ENCODE measurements around the gene PBX4.
"Not testable (repeated sequence)": the region's sequence is repeated elsewhere in the genome, so short reads cannot be mapped to it uniquely, and the experiment has no call there.

Gene PBX4

GRCh38 chr19:19626516-19627472 lies 8.3 kb upstream of the PBX4 start:
- DNase-seq, result no peak

DNA sequence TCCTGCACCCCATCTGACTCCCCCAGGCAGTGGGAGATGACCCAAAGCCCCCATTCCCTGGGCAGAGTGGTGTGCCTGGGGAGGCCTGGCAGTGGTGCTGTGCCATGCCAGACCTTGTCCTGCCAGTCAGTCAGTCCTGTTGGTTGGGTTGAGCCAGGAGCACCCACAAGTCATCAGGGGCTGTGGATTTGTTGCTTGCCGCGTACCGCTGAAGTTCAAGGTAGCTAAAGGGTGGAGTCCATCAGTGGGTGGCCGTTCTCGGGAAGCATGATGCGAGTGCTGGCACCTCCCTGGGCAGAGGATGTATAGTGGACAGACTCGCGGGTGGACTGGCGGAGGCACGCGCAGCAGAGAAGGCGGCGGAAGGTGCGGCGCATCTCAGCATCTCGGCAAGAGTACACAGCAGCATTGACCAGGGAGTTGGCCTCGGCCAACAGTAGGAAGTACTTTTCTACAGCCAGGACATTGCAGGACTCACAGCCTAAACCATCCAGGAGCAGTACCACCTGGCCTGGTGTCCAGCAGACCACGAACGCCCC lies 5.6 kb upstream of the PBX4 start:
- no peak for DNase-seq

DNA sequence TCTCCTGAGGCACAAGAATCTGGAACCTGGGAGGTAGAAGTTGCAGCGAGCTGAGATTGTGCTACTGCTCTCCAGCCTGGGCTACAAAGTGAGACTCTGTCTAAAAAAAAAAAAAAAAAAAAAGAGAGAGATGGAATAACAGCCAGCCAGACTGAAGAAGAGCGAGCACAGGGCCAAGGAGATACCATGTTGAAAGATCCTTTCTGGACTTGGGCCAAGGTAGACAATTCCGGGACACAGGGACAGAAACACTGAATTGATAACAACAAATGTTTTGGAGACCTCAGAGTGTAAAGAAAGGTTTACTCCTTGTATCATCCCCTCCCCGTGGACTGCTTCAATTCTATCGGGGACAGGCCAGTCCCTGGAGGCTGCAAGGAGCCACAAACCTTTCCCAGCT lies 4.9 kb upstream of the PBX4 start:
- DNase-seq, result no peak

DNA sequence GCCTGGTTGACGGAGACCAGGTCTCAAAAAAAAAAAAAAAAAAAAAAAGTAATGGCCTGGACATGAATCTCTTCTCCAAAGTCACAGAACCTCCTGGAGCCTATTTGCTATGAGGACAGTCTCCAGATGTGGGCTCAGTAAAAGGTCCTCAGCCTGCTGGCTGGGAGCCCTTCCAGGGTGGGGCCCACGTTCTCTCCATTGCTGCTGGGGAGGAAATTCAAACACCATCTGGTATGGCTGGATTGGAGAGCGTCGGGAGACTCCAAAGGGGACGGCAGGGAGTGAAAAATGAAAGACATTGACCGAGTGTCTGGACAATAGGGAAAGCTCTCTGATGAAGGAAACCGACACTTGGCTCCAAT lies 1.3 kb upstream of the PBX4 start:
- DNase-seq, result no peak

DNA sequence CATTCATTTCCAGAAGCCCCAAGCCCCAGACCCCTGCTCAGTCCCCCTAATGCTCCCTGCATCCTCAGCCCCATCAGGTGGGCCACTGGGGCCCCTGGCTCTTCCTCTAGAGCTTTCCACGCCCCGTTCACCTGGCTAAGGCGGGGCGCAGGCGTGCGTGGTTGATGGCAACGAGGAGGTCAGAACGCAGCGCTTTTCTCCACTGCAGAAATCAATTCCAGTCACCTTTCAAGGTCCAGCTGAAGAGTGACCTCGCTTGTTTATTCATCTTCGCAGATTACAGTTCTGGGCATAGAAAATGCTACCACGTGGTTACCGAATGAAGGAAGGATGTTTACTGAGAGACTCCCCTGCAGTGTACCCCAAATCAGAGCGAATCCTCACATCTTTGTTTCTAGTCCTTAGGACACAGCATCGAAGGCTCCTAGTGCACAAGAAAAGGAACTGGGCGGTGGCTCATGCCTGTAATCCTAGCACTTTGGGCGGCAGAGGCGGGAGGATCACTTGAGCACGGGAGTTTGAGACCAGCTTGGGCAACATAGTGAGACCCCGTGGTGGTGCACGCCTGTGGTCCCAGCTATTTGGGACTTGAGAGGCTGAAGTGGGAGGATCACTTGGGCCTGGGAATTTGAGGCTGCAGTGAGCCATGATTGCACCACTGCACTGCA lies 828 bp upstream of the PBX4 start:
- DNase-seq, result no peak

DNA sequence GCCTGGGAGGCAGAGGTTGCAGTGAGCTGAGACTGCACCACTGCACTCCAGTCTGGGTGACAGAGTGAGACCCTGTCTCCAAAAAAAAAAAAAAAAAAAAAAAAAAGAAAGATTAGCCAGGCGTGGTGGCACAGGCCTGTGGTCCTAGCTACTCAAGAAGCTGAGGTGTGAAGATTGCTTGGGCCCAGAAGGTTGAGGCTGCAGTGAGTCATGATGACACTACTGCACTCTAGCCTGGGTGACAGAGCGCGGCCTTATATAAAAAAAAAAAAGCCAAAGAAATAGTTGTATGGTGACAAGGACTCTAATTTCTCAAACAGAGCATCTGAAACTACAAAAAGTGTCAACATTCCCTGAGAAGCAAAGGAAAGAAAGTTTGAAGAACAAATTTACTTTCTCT lies 3.4 kb downstream of the PBX4 start:
- DNase-seq, result peak in 1 of 2 experiments; percentile 36

- peak in 1 of 2 experiments; percentile 30 for DNase-seq
These were observed 5.0 kb downstream of the PBX4 start for GRCh38 chr19:19613506-19613905.

DNA sequence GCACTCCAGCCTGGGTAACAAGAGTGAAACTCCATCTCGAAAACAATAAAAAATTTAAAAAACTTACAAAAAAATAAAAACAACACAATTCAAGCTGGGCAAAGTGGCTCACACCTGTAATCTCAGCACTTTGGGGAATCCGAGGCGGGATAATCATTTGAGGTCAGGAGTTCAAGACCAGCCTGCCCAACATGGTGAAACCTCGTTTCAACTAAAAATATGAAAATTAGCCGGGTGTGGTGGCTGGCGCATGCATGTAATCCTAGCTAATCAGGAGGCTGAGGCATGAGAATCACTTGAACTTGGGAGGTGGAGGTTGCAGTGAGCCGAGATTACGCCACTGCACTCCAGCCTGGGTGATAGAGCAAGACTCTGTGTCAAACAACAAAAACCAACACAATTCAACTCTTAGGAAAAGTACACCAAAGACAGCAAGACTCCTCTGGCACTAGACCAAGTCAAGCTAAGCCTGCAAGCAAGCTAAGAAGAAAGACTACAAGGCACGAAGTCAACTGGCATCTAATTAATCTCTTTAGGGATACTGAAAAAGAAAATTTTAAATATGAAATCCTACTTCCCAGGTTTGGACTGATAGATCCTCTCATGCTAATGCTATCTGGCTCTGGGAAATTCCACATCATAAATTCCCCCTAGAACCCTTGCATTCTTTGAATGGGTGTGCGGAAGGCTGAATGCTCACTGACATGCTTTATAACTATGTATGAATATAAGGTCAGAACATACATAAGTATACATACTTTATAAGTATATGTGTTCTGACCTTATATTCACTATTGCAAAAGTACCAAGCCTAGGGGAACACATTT lies 7.9 kb downstream of the PBX4 start:
- no peak for DNase-seq

GRCh38 chr19:19606686-19607085 lies 11.8 kb downstream of the PBX4 start:
- not testable (repeated sequence) for DNase-seq

DNA sequence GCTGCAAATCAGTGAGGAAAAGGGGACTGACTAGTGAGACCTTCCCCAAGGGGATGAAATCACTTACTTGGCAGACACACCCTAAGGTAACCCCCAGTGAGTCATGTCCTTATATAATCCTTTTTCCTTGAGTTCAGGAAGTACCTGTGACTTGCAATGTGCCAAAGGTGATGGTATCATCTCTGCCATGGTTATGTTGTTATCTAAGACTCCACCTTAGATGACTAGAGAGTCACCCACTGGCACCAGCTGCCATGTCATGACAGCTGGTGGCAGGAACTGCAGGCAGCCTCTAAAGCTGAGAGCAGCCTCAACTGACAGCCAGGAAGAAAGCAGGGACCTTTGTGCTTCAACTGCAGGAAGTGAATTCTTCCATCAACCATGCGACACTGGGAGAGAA lies 12.5 kb downstream of the PBX4 start:
- peak in 1 of 2 experiments; percentile 21 for DNase-seq

DNA sequence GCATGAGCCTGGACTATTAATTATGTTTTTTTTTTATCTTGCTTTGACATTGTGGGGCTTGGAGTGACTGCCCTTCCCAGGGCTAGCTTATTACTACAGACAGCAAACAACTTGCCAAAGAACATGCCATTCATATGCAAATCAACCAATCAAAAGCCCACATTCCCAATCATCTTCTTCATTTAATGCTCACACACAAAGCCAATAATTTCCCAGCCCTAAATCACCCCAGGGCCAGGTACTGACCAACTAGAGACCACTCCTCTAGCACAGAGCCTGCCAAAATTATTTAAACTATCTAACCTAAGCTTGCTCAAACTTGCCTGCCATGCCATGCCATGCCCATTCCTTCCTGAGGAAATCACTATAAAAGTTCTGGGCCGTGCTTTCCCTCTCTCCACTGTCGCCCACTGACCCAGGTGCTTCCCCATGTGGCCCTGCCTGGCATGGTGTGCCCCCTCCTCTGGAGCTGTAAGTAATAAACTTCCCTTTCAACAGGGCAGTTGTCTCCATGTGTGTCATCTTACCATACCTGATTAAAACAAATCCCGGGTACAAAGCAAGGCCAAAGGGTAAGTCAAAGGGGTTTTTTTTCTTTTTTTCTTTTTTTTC lies 15.7 kb downstream of the PBX4 start:
- DNase-seq, result no peak

DNA sequence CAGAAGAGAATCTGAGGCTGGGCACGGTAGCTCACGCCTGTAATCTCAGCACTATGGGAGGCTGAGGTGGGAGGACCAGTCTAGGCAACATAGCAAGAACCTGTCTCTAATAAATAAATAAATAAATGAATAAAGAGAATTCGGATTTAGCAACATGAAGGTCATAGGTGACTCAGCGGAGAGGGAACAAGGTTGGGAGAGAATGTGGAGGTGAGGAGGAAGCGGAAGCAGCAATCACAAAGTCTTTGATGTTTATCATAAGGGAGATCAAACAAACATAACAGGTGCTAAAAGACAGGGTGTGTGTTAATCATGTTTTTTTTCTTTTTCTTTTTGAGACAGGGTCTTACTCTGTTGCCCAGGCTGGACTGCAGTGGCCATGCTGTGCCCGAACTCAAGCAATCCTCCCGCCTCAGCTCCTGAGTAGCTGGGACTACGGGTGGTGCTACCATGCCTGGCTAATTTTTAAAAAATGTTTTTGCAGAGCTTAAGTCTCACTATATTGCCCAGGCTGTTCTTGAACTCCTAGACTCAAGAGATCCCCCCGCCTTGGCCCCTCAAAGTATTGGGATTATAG lies 16.3 kb downstream of the PBX4 start:
- DNase-seq, result no peak

GRCh38 chr19:19600793-19601330 lies 17.6 kb downstream of the PBX4 start:
- no peak for DNase-seq

GRCh38 chr19:19598728-19599451 lies 19.6 kb downstream of the PBX4 start:
- not testable (repeated sequence) for DNase-seq

GRCh38 chr19:19597809-19598306 lies 20.6 kb downstream of the PBX4 start:
- no peak for DNase-seq

GRCh38 chr19:19595171-19595701 lies 23.3 kb downstream of the PBX4 start:
- no peak for DNase-seq

GRCh38 chr19:19594381-19594780 lies 24.1 kb downstream of the PBX4 start:
- DNase-seq, result no peak

- no peak for DNase-seq
These were observed 25.8 kb downstream of the PBX4 start for GRCh38 chr19:19592690-19593089.

GRCh38 chr19:19591133-19591825 lies 27.2 kb downstream of the PBX4 start:
- DNase-seq, result peak; percentile 72 to 77

DNA sequence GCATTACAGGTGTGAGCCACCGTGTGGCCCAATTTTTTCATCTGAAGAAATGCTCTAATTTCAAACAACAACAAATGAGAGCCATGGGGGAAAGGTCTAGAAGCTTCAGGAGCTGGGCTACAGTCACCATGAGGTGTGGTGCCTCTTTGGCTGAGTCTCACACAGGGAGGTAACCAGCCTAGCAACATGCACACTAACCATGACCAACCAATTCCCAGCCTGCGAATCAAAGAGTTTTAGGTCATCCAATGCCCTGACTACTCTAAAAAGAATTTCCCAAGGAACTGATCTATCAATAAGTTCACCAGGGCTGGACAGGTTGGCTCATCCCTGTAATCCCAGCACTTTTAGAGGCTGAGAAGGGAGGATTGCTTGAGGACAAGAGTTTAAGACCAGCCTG lies 29.9 kb downstream of the PBX4 start:
- no peak for DNase-seq

Data from SW 1271 (cell line).